GM19467 (cell line): Measurements from ENCODE around the gene POU6F1.
"Not testable (repeated sequence)": the region's sequence is repeated elsewhere in the genome, so short reads cannot be mapped to it uniquely, and the experiment has no call there.

Experiments used
- ATAC-seq: cut with Tn5 transposase; IDR thresholded peaks from one replicate; pipeline ENCODE4 v1.9.1; 2021; ENCODE audit warnings: mild to moderate bottlenecking, moderate library complexity; ENCODE audit not compliant: unreplicated experiment

The POU6F1 gene

GRCh38 chr12:51227962-51228361 is 10.1 kb upstream of the POU6F1 start:
- ATAC-seq: no peak

GRCh38 chr12:51227112-51227511 is 9.2 kb upstream of the POU6F1 start:
- not testable (repeated sequence) for ATAC-seq

- no peak for ATAC-seq
Observed at GRCh38 chr12:51225771-51226170, 7.9 kb upstream of the POU6F1 start.

GRCh38 chr12:51225234-51225633 is 7.4 kb upstream of the POU6F1 start:
- no peak for ATAC-seq

DNA sequence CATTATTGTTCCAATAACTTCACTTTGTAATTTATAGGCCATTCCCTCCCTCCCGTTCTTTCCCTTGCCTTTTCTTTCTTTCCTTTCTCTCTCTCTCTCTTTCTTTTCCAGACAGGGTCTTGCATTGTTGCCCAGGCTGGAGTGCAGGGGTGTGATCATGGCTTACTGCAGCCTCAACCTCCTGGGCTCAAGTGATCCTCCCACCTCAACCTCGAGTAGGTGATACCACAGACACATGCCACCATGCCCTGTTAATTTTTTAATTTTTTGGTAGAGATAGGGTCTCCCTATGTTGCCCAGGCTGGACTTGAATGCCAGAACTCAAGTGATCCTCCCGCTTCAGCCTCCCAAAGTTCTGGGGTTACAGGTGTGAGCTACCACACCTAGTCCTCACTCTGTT is 6.8 kb upstream of the POU6F1 start:
- no peak for ATAC-seq

DNA sequence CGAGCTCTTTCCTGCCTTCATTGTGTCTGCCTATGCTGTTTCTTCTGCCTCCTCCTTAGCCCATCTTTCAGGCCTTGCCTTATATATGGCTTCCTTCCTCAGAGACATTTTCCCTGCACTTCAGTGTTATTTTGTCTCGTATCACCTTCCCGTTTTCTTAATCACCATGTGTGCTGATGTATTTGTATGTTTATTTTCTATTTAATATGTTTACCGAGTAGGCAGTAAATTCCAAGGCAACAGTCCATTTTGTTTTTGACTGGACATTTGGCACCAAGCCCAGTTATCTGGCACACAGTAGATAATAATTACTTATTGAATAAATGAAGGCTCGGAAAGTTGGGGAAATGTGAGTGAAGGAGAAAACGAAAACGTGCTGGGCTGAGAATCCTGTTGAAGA is 4.6 kb upstream of the POU6F1 start:
- no peak for ATAC-seq

GRCh38 chr12:51219857-51220256 is 2.0 kb upstream of the POU6F1 start:
- ATAC-seq: not testable (repeated sequence)

DNA sequence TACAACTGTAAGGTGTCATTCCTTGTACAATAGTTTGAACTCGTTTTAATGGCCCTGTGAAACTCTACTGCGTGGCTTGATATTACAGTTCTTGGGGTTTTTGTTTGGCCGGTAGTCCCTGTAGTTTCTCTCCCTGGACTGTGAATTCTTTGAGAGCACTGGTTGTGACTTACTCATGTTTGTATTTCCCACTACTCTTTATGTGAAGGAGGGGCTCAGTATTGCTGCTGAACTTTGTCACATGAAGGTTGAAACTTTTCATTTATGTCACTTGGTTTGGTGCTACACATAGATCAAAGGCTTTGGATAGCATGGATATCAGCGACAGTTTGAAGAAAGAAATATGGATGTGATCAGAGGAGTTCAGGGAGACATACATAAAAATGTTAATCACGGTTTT is 1.5 kb upstream of the POU6F1 start:
- ATAC-seq: no peak

- no peak for ATAC-seq
Observed at GRCh38 chr12:51218607-51219161, 822 bp upstream of the POU6F1 start.

DNA sequence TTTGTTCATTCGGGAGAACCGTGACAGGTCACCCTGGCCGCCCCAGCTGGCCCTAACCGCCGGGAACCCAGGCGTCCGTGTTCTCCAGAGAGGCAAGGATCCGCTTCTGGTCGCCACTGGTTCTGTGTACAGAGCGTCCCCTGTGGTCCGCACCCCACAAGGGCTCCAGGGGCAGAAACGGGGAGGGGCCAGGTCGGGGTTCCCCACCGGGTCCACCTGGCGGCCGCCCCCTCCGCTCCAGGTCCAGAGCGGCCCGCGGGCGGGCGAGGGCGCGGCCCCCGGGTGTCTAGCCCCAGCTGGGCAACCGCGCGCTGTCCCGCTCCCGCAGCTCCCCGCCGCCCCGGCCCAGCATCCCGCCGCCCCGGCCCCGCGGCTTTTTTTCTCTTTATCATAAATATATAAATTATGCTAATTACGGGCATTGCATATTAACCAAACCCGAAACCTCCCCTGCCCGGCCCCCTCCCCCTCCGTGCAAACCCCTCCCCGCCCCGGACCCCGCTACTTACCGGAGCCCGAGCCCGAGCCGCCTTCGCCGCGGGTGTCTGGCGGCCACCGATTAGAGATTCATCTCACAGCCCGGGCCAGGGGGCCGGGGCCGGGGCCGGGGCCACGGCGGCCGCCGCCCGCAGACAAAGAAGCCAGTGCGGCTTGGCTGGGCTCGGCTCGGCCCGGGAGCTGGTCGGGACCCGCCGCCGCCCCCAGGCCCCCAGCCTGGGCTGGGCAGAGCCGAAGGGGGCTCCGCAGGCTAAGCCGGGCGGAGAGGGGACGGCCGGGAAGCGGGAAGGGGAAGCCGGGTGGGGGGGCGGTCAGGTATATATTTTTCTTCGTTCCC is 512 bp downstream of the POU6F1 start:
- no peak for ATAC-seq

GRCh38 chr12:51216642-51217041 is 1.2 kb downstream of the POU6F1 start:
- no peak for ATAC-seq

DNA sequence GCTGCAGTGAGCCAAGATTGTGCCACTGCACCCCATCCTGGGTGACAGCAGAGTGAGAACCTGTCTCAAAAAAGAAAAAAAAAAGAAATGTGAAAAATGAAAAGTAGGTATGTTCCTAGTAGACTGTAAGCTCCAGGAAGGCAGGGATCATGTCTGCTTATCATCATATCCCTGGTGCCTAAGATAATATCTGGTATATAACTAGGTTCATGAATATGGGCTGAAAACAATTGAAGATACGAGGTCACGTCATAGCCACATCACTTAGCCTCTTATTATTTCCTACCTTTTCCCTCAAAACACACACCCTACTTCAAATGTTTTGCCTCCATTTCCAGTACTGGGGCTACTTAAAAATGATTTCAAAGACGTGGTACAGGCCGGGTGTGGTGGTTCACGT is 3.0 kb downstream of the POU6F1 start:
- ATAC-seq: no peak

DNA sequence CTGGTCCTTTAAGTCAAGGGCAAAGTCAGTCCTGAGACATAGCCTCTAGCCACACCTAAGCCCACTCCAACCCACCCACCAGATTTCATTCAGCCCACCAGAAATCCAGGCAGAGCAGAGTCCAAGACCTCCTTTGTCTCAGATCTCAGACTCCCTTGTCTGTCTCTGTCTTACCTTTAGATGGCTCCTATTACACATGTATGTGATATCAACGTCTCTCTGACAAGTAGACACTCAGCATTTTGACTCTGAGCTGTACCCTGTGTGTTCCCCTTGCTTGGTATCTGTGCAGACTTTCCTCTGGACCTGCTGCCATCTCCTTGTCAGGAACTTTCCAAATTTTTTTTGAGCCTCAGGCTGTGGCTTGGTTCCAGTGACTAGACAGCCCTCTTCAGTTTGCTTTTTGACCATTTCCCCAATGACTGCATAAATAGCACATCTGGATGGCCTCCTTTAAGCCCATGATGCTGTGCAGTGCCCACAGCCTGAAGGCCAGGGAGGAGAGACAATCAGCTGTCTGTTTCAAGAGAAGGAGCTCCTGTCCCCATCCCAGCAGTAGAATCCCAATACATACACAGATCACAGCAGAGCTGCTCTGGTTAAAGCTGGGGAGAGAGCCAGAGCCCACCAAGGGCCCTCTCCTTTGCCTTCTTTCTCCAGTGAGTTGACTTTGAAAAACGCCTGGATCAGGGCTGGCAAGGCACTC is 7.0 kb downstream of the POU6F1 start:
- no peak for ATAC-seq

GRCh38 chr12:51209259-51209658 is 8.6 kb downstream of the POU6F1 start:
- ATAC-seq: no peak

DNA sequence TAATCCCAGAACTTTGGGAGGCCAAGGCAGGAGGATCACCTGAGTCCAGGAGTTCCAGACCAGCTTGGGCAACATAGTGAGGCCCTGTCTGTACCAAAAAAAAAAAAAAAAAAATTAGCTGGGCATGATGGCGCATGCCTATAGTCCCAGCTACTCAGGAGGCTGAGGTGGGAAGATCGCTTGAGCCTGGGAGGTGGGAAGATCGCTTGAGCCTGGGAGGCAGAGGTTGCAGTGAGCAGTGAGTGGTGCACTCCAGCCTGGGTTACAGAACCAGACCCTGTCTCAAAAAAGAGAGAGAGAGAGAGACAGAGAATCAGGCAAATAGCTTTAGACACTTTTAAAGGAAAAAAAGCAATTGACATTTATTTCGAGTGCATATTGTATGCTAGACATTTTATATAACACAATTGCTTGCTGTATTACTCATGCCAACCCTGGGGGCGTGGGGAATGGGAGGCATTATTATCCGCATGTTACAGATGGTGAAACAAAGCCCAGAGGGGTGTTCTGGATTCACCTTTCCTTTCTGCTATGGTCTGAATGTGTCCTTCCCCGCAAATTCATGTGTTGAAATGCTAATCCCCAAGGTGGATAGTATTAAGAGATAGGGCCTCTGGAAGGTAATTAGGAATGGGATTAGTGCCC is 9.7 kb downstream of the POU6F1 start:
- ATAC-seq: no peak

GRCh38 chr12:51205350-51205749 is 12.5 kb downstream of the POU6F1 start:
- ATAC-seq: no peak

DNA sequence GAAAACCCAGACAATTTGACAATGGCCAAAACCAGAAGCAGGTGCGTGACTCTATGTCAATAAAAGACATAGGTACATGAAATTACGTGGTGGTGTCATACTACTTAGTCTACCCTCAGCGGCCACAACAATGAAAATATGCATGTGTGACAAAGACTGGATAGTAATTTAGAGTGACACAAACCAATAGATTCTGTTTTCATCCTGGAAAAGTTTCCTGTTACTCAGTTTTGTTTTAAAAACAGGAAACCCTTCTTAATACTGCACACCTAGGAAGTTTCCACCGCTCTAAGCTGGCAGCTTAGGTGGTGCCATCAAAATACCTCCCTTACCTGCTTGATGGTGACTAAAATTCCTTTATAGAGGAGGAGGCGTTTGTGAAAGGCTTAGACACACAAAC is 15.1 kb downstream of the POU6F1 start:
- no peak for ATAC-seq

DNA sequence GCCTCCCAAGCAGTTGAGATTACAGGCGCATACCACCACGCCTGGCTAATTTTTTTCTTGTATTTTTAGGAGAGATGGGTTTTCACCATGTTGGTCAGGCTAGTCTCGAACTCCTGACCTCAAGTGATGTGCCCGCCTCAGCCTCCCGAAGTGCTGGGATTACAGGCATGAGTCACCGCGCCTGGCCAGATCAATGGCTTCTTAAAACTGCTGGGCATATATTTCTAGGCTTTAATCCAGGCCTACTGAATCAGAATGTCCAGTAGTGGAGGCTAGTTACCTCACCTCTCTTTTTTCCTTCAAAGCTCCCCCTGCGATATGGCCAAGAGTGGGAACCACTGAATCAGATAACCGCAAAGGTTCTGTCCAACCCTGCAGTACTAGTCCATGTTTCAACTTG is 17.1 kb downstream of the POU6F1 start:
- ATAC-seq: no peak

DNA sequence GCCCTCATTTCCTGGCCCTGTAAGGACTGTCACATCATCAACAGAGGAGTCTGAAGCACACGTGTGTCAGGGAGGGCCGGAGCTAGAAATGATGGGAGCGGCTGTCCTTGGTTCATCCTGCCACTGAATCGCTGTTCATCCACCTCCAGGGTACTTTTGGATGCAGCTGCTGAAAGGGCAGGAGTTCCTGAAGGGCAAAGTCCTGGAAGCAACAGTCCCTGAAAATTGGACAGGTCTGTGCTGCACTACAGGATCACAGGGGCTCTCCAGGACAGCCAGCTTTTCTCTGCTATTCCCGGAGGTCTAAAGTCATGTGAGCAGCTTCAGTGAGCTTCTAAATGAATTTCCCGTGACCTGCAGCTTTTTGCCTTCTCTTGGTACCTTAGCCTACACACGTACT is 17.7 kb downstream of the POU6F1 start:
- no peak for ATAC-seq

- no peak for ATAC-seq
Observed at GRCh38 chr12:51199366-51199945, 18.4 kb downstream of the POU6F1 start.
